Tibial nerve (tissue), 4 donors: ENCODE data around the gene THOC5.

Source experiments
- EP300 ChIP-seq, 2 donors: sonication (generic); formaldehyde crosslinking; IDR thresholded peaks; one replicate each; pipeline ENCODE4 v1.6.1; 2017; ENCODE audit warnings: antibody characterized with exemption in 2 of 2, mild to moderate bottlenecking in 1 of 2
- POLR2A ChIP-seq, 2 donors: fragments of 450-650 bp; IDR thresholded peaks; one replicate each; pipeline ENCODE4 v1.6.1; 2017; ENCODE audit warnings: antibody characterized with exemption in 2 of 2, mild to moderate bottlenecking in 2 of 2, moderate library complexity in 2 of 2
- TF ChIP-seq, protein P1 (sequence below), 5 experiments: fragments of 200-600 bp in 3 of 5; fragments of 450-650 bp in 2 of 5; sonication (generic) in 3 of 5; IDR thresholded peaks; one replicate each; pipeline ENCODE4 v1.5.1; 2016 to 2019; ENCODE audit warnings: antibody characterized with exemption in 5 of 5, mild to moderate bottlenecking in 3 of 5, moderate library complexity in 2 of 5

DNA sequence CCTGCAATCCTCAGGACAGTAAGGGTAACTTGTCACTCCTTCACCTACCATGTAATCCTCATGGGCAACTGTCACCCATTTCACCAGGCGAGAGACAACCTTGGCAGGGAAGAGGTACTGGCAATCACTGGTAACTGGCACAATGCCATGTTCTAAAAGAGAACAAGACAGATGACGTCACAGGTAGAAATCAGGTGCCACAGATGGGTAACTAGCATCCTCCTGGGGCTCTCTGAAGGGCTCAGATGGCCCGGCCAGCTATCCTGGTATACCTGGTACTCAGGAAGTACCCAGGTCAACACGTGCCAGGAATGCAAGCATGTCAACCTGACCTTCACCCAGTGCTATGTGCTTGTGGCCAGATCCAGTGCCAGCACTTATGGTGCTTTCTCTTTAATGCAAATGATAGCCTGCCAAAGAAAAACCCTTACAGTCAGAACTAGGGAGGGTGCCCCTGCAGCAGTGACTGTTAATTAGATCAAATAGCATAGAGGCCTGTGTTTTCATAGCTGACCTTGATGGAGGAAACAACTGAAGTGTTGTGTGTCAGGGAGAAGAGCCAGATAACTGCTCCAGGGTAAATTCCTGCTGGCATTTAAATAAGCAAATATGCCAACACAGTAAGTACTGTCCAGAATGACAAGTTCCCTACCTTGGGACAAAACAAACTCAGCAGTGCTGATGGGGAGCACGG lies 36.2 kb downstream of the THOC5 start:
- TF ChIP-seq, protein P1, sequence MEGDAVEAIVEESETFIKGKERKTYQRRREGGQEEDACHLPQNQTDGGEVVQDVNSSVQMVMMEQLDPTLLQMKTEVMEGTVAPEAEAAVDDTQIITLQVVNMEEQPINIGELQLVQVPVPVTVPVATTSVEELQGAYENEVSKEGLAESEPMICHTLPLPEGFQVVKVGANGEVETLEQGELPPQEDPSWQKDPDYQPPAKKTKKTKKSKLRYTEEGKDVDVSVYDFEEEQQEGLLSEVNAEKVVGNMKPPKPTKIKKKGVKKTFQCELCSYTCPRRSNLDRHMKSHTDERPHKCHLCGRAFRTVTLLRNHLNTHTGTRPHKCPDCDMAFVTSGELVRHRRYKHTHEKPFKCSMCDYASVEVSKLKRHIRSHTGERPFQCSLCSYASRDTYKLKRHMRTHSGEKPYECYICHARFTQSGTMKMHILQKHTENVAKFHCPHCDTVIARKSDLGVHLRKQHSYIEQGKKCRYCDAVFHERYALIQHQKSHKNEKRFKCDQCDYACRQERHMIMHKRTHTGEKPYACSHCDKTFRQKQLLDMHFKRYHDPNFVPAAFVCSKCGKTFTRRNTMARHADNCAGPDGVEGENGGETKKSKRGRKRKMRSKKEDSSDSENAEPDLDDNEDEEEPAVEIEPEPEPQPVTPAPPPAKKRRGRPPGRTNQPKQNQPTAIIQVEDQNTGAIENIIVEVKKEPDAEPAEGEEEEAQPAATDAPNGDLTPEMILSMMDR (IDR thresholded peaks at IDR 0.05): no peak
- TF ChIP-seq POLR2A (IDR thresholded peaks at IDR 0.05) (no peak), EP300 (IDR thresholded peaks at IDR 0.05) (no peak)
